Activated CD4-positive, alpha-beta memory T cell treated with anti-CD3 and anti-CD28 coated beads, Interleukin-2, amount 10 ng/mL, durations not matched to agents 7 days and 5 days (primary cell): ENCODE results near the gene IRX4. TPM values are rescaled to one million over a fixed set of nuclear protein-coding genes. Genes with fewer than 3 reads are reported as not detected.
"Not testable (repeated sequence)": the region's sequence is repeated elsewhere in the genome, so short reads cannot be mapped to it uniquely, and the experiment has no call there.

Source experiments
- CTCF ChIA-PET: fragments of 350-600 bp; sonication (Branson Sonifier 250); formaldehyde crosslinking; loops from one replicate; lab custom pipeline; 2021; ENCODE audit warnings: antibody characterized with exemption, inconsistent platforms; lab: Charles Lee
- POLR2A ChIA-PET: fragments of 350-600 bp; sonication (Branson Sonifier 250); formaldehyde crosslinking; loops from one replicate; lab custom pipeline; 2021; ENCODE audit warnings: antibody characterized with exemption; lab: Charles Lee
- DNase-seq: peaks from one replicate; pipeline ENCODE4 v3.0.0-alpha.2; 2020
- H3K27ac Mint-ChIP-seq: one replicate; pipeline ENCODE4 v1.8.0; 2021; ENCODE audit warnings: mild to moderate bottlenecking, mixed read lengths
- H3K27me3 Mint-ChIP-seq: one replicate; pipeline ENCODE4 v1.8.0; 2021; ENCODE audit warnings: mixed read lengths
- H3K36me3 Mint-ChIP-seq: one replicate; pipeline ENCODE4 v1.8.0; 2021; ENCODE audit warnings: low read depth, mixed read lengths
- H3K4me1 Mint-ChIP-seq: one replicate; pipeline ENCODE4 v1.8.0; 2021; ENCODE audit warnings: mixed read lengths
- H3K4me3 Mint-ChIP-seq: one replicate; pipeline ENCODE4 v1.8.0; 2021; ENCODE audit warnings: mild to moderate bottlenecking, mixed read lengths
- H3K9me3 Mint-ChIP-seq: one replicate; pipeline ENCODE4 v1.8.0; 2021; ENCODE audit warnings: mixed read lengths
- total RNA-seq, 2 experiments: library from RNA; stranded (reverse); gene quantifications; one replicate each; pipeline ENCODE4 v1.2.3, GENCODE V29; 2021

The IRX4 gene
- total RNA-seq, 2 experiments from 2014 or later, result not detected

- Mint-ChIP-seq H3K27me3 (peaks cover 32% of the 10 kb centered on the region), H3K9me3 (no peaks in the 10 kb centered on the region), H3K4me3 (no peak overlapping the region), H3K27ac (no peak overlapping the region), H3K36me3 (no peaks in the 10 kb centered on the region), H3K4me1 (no peaks in the 10 kb centered on the region)
- DNase-seq, result no peak
- ChIA-PET POLR2A (no interaction called here), CTCF (no interaction called here)
Measured at GRCh38 chr5:1846583-1846982, 36.1 kb downstream of the IRX4 start.

- ChIA-PET POLR2A (no interaction called here), CTCF (no interaction called here)
- no peak overlapping the region for H3K27ac Mint-ChIP-seq
- H3K36me3 Mint-ChIP-seq, result no peaks in the 10 kb centered on the region
- no peaks in the 10 kb centered on the region for H3K9me3 Mint-ChIP-seq
- DNase-seq, result no peak
- H3K27me3 Mint-ChIP-seq, result peaks cover 28% of the 10 kb centered on the region
- H3K4me1 Mint-ChIP-seq, result no peaks in the 10 kb centered on the region
- no peak overlapping the region for H3K4me3 Mint-ChIP-seq
Measured at GRCh38 chr5:1845696-1846095, 37.0 kb downstream of the IRX4 start.

GRCh38 chr5:1844708-1845436 lies 37.9 kb downstream of the IRX4 start:
- Mint-ChIP-seq H3K36me3 (no peaks in the 10 kb centered on the region), H3K4me3 (no peak overlapping the region), H3K27me3 (peaks cover 24% of the 10 kb centered on the region), H3K27ac (no peak overlapping the region), H3K9me3 (no peaks in the 10 kb centered on the region), H3K4me1 (no peaks in the 10 kb centered on the region)
- CTCF ChIA-PET, result no interaction called here
- POLR2A ChIA-PET, result no interaction called here
- DNase-seq, result no peak

- H3K36me3 Mint-ChIP-seq, DNase-seq, H3K27ac Mint-ChIP-seq, H3K4me3 Mint-ChIP-seq, H3K9me3 Mint-ChIP-seq, H3K4me1 Mint-ChIP-seq, CTCF ChIA-PET, POLR2A ChIA-PET: not testable (repeated sequence)
- H3K27me3 Mint-ChIP-seq, result peaks cover 21% of the 10 kb centered on the region
Measured at GRCh38 chr5:1843761-1844160, 39.0 kb downstream of the IRX4 start.

GRCh38 chr5:1842004-1842819 lies 40.5 kb downstream of the IRX4 start:
- H3K36me3 Mint-ChIP-seq, result no peaks in the 10 kb centered on the region
- ChIA-PET CTCF (no interaction called here), POLR2A (interaction anchor here (0.6 kb wide), 1 partner anchor 45 kb away, joined by 3 read pairs; no protein-coding TSS in a partner anchor)
- no peak overlapping the region for H3K4me3 Mint-ChIP-seq
- H3K9me3 Mint-ChIP-seq, result no peaks in the 10 kb centered on the region
- H3K4me1 Mint-ChIP-seq, result no peaks in the 10 kb centered on the region
- H3K27ac Mint-ChIP-seq, result no peak overlapping the region
- DNase-seq, result no peak
- H3K27me3 Mint-ChIP-seq, result peaks cover 13% of the 10 kb centered on the region

GRCh38 chr5:1840741-1841521 lies 41.8 kb downstream of the IRX4 start:
- POLR2A ChIA-PET, result no interaction called here
- DNase-seq, result no peak

GRCh38 chr5:1840071-1840547 lies 42.6 kb downstream of the IRX4 start:
- H3K9me3 Mint-ChIP-seq, result no peaks in the 10 kb centered on the region
- DNase-seq, result no peak
- ChIA-PET CTCF (no interaction called here), POLR2A (no interaction called here)
- peaks cover 13% of the 10 kb centered on the region for H3K27me3 Mint-ChIP-seq
- no peaks in the 10 kb centered on the region for H3K36me3 Mint-ChIP-seq
- H3K4me1 Mint-ChIP-seq, result no peaks in the 10 kb centered on the region
- no peak overlapping the region for H3K27ac Mint-ChIP-seq
- H3K4me3 Mint-ChIP-seq, result no peak overlapping the region

More at GRCh38 chr5:1840741-1841521, 41.8 kb downstream of the IRX4 start:
- no peaks in the 10 kb centered on the region for H3K36me3 Mint-ChIP-seq
- no peak overlapping the region for H3K4me3 Mint-ChIP-seq
- H3K27me3 Mint-ChIP-seq, result peaks cover 12% of the 10 kb centered on the region
- CTCF ChIA-PET, result no interaction called here
- no peak overlapping the region for H3K27ac Mint-ChIP-seq
- no peaks in the 10 kb centered on the region for H3K4me1 Mint-ChIP-seq
- H3K9me3 Mint-ChIP-seq, result no peaks in the 10 kb centered on the region

GRCh38 chr5:1838013-1838412 lies 44.7 kb downstream of the IRX4 start:
- H3K4me1 Mint-ChIP-seq, result no peaks in the 10 kb centered on the region
- no peak for DNase-seq
- H3K36me3 Mint-ChIP-seq, result no peaks in the 10 kb centered on the region
- no peaks in the 10 kb centered on the region for H3K9me3 Mint-ChIP-seq
- H3K4me3 Mint-ChIP-seq, result no peak overlapping the region
- no peak overlapping the region for H3K27ac Mint-ChIP-seq
- H3K27me3 Mint-ChIP-seq, result peaks cover 18% of the 10 kb centered on the region
- ChIA-PET POLR2A (no interaction called here), CTCF (no interaction called here)

- H3K27me3 Mint-ChIP-seq, result peaks cover 16% of the 10 kb centered on the region
- no peak overlapping the region for H3K4me3 Mint-ChIP-seq
- H3K4me1 Mint-ChIP-seq, result no peaks in the 10 kb centered on the region
- no peaks in the 10 kb centered on the region for H3K36me3 Mint-ChIP-seq
- no peaks in the 10 kb centered on the region for H3K9me3 Mint-ChIP-seq
- POLR2A ChIA-PET, result no interaction called here
- no peak for DNase-seq
- H3K27ac Mint-ChIP-seq, result no peak overlapping the region
- CTCF ChIA-PET, result no interaction called here
Measured at GRCh38 chr5:1836891-1837880, 45.5 kb downstream of the IRX4 start.

GRCh38 chr5:1836176-1836890 lies 46.4 kb downstream of the IRX4 start:
- DNase-seq, result no peak
- no peak overlapping the region for H3K4me3 Mint-ChIP-seq
- H3K4me1 Mint-ChIP-seq, result no peaks in the 10 kb centered on the region
- ChIA-PET POLR2A (no interaction called here), CTCF (no interaction called here)
- H3K9me3 Mint-ChIP-seq, result no peaks in the 10 kb centered on the region
- no peak overlapping the region for H3K27ac Mint-ChIP-seq
- peaks cover 13% of the 10 kb centered on the region for H3K27me3 Mint-ChIP-seq
- H3K36me3 Mint-ChIP-seq, result no peaks in the 10 kb centered on the region

- Mint-ChIP-seq H3K4me3 (no peak overlapping the region), H3K27ac (no peak overlapping the region), H3K27me3 (peaks cover 11% of the 10 kb centered on the region), H3K4me1 (no peaks in the 10 kb centered on the region), H3K9me3 (no peaks in the 10 kb centered on the region), H3K36me3 (no peaks in the 10 kb centered on the region)
- CTCF ChIA-PET, result no interaction called here
- no peak for DNase-seq
- POLR2A ChIA-PET, result no interaction called here
Measured at GRCh38 chr5:1835431-1835830, 47.3 kb downstream of the IRX4 start.
